Lower leg skin (tissue), 4 donors: Measurements from ENCODE around the gene DNAJC11. TPM values are rescaled to one million over a fixed set of nuclear protein-coding genes. Genes with fewer than 3 reads are reported as not detected.

Experiments used
- DNase-seq, 2 donors: peaks; one replicate each; pipeline ENCODE4 v3.0.0-alpha.2; 2019; ENCODE audit warnings: low spot score in 2 of 2
- H3K4me3 ChIP-seq: fragments of 200-600 bp; sonication (generic); 2 replicates; pipeline ENCODE4 v1.5.1; 2017; ENCODE audit warnings: mild to moderate bottlenecking, low read depth; ENCODE audit not compliant: poor library complexity, severe bottlenecking
- POLR2A ChIP-seq, 2 donors: fragments of 450-650 bp; IDR thresholded peaks; one replicate each; pipeline ENCODE4 v1.6.1; 2016 to 2017; ENCODE audit warnings: antibody characterized with exemption in 2 of 2, mild to moderate bottlenecking in 1 of 2, moderate library complexity in 1 of 2
- WGBS, 2 donors: methylation state at CpG; one replicate each; pipeline ENCODE4 v1.1.5; 2018; 5-methylcytosine and 5-hydroxymethylcytosine counted together
- intact Hi-C: fragments of 100-400 bp; cut with DNase I; formaldehyde crosslinking; loops from one replicate; pipeline ENCODE4 v1.15.0; 2023; ENCODE audit warnings: low total_unique reads
- total RNA-seq, 4 donors: library from RNA; depleted of rRNA; stranded (reverse); fragments of >200 nt; gene quantifications; one replicate each; pipeline ENCODE4 v1.1.0, GENCODE V29; 2016
- TF ChIP-seq, protein P1 (sequence below), 3 donors: fragments of 450-650 bp; IDR thresholded peaks; one replicate each; pipeline ENCODE4 v1.5.1; 2016; ENCODE audit warnings: antibody characterized with exemption in 3 of 3, mild to moderate bottlenecking in 3 of 3, moderate library complexity in 2 of 3

DNAJC11 gene
- total RNA-seq, 4 donors from 2014 or later = 22.1 to 37.1 (median 27.3) TPM

DNA sequence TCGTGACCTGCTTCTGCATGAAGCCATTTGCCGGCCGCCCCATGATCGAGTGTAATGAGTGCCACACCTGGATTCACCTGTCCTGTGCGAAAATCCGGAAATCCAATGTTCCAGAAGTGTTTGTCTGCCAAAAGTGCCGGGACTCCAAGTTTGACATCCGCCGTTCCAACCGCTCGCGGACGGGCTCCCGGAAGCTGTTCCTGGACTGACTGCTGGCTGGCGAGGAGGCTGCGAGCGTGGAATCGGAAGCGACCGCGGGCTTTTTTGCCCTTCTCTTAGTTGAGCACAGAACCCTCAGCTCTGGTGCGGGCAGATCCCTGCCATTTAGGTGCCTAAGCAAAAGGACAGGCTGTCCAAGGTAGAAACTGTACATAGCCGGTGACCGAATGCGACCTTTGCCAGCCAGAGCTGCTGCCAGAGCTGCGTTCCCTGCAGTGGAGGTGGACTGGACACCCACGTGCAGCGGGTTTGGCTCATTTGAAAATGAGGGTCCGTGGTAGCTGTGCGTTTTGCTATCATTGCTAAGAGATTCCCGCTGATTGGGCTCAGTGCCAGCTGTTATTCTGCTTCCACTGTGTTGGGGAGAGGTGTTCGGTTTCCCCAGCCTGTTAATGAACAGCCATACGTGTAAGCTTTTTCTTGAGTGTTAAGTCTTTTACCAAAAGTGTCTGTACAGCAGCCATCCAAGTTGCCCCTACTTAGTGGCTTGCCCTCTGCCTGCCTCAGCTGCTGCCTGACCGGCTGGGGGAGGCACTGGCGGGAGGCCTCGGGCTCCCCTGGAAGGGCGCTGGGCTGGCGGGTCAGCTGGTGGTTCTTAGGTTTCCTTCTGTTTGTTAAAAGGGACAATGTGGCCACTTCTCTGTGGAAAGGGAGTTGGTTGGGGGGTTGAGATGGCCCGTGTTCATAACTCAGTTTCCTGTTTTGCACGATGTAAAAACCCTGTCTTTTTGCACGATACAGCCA, 79.9 kb downstream of the DNAJC11 start:
- 89 to 90% methylated on average over 41 of the region's 41 CpGs for WGBS, 2 donors
- no peak for TF ChIP-seq POLR2A (IDR thresholded peaks at IDR 0.05)
- TF ChIP-seq, protein P1, sequence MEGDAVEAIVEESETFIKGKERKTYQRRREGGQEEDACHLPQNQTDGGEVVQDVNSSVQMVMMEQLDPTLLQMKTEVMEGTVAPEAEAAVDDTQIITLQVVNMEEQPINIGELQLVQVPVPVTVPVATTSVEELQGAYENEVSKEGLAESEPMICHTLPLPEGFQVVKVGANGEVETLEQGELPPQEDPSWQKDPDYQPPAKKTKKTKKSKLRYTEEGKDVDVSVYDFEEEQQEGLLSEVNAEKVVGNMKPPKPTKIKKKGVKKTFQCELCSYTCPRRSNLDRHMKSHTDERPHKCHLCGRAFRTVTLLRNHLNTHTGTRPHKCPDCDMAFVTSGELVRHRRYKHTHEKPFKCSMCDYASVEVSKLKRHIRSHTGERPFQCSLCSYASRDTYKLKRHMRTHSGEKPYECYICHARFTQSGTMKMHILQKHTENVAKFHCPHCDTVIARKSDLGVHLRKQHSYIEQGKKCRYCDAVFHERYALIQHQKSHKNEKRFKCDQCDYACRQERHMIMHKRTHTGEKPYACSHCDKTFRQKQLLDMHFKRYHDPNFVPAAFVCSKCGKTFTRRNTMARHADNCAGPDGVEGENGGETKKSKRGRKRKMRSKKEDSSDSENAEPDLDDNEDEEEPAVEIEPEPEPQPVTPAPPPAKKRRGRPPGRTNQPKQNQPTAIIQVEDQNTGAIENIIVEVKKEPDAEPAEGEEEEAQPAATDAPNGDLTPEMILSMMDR (IDR thresholded peaks at IDR 0.05) = no peak
- intact Hi-C loops = no loop called here
- no peak for DNase-seq
- H3K4me3 ChIP-seq = no peak overlapping the region

GRCh38 chr1:6619045-6619444, 82.6 kb downstream of the DNAJC11 start:
- no peak overlapping the region for H3K4me3 ChIP-seq
- WGBS, 2 donors = 90 to 93% methylated on average over 4 of the region's 4 CpGs
- DNase-seq = no peak
- intact Hi-C loops = no loop called here
- no peak for TF ChIP-seq POLR2A (IDR thresholded peaks at IDR 0.05)
- TF ChIP-seq, protein P1 (IDR thresholded peaks at IDR 0.05) = no peak

DNA sequence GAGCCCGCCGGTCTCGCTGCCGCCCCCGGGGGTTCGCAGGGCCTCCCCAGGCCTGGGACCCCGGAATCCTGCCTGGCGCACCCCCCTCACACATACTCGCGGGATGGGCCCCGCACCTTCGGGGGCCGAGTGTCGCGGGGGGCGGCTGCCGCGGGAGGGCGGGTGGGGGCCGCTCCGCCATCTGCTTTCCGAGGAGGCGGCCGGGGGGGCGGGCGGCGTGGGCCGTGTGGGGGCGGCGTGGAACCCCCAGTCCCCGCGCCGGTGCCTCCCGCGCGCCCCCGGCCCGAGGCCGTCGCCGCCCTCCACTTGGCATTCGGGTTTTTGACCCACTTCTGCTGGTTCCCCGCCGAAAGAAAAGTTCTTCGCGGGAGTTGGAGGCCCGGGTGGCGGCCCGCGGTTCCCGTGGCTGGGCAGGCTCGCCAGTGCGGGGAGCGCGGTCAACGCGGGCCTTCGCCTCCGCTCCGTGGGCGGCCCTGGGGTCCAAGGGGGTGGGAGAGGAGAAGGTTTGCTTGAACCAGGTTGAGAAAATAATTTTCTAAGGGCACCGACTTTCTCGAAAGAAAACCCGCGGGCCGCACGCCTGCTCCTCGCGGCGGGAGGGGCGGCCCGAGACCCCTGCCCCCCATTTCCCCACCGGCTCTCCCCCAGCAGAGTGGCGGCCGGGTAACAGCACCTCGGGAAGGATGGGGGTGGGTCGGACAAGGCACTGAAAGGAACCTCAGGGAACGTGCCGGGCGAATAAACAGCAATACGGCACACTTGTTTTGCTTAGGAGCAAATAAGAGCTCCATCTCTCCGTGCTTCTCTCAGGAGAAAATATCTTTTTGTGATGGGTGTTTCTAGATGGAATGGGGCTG, 86.5 kb downstream of the DNAJC11 start:
- H3K4me3 ChIP-seq = peak overlapping the region; percentile 87
- WGBS, 2 donors = 1 to 2% methylated on average over 39 to 69 of the region's 82 CpGs
- no peak for DNase-seq
- intact Hi-C loops = no loop called here
- no peak for TF ChIP-seq POLR2A (IDR thresholded peaks at IDR 0.05)
- TF ChIP-seq, protein P1 (IDR thresholded peaks at IDR 0.05) = no peak

GRCh38 chr1:6614019-6614928, 87.3 kb downstream of the DNAJC11 start:
- intact Hi-C loops = no loop called here
- DNase-seq = no peak
- WGBS, 2 donors = 0 to 1% methylated on average over 4 to 47 of the region's 117 CpGs
- no peak for TF ChIP-seq POLR2A (IDR thresholded peaks at IDR 0.05)
- TF ChIP-seq, protein P1 (IDR thresholded peaks at IDR 0.05) = no peak
- peak overlapping the region; percentile 87 for H3K4me3 ChIP-seq

DNA sequence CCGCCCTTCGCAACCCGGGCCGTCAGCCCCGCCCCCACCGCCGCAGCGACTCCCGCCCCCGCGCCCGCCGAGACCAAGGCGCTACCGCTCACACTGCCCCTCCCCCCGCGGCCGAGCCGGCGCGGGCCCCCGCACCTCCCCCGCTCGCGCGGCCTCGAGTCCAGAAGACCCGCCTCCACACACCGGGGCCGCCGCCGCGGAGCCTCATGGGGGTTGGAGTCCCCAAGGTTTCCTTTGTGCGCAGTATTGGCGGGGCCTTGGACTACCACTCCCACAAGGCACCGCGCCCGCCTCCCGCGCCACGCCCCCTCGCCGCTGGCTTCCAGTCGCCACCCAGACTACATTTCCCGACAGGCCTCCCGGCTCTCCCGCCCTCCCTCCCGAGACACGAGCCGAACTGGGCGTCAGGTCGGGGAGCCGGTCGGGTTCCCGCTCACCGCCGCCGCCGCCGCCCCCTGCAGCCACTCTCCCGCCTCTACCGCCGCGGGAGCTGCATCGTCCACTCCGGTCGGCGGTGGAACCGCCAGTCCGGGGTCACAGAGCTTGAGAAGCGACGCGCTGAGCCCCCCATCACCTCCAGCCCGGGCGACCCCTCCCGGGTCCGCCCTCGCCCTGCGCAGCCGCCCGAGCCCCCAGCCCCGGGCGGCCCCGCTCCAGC, 88.1 kb downstream of the DNAJC11 start, which contains the start of gene PHF13:
TSS of gene PHF13 (plus strand) at position 371 of the 658 bp plus-strand sequence. CDS start 336 bp downstream, outside the sequence.
- TF ChIP-seq, protein P1 (IDR thresholded peaks at IDR 0.05) = no peak
- TF ChIP-seq POLR2A (IDR thresholded peaks at IDR 0.05) = no peak
- 0% methylated on average over 4 to 19 of the region's 84 CpGs for WGBS, 2 donors
- peak within 1 kb of the TSS; percentile 87 for H3K4me3 ChIP-seq
- peak; percentile 99 to 100 for DNase-seq
- intact Hi-C loops = no loop called here
